Measurements from ENCODE around the gene PRR7.

Gene PRR7

GRCh38 chr5:177491983-177492746 is 45.6 kb downstream of the PRR7 start:
- Mint-ChIP-seq H3K4me3 (no peak overlapping the region), H3K36me3 (ENCODE audit: low read depth) (peaks cover 21% of the 10 kb centered on the region), H3K4me1 (ENCODE audit: low read depth) (peaks cover 19% of the 10 kb centered on the region), H3K27ac (peak overlapping the region; percentile 16), H3K9me3 (no peaks in the 10 kb centered on the region), H3K27me3 (ENCODE audit: low read depth) (no peaks in the 10 kb centered on the region)
- no peak for DNase-seq (ENCODE audit: low spot score)

GRCh38 chr5:177492841-177493240 is 46.2 kb downstream of the PRR7 start:
- peak overlapping the region; percentile 16 for H3K27ac Mint-ChIP-seq
- no peak for DNase-seq (ENCODE audit: low spot score)
- no peaks in the 10 kb centered on the region for H3K27me3 Mint-ChIP-seq (ENCODE audit: low read depth)
- H3K9me3 Mint-ChIP-seq, result no peaks in the 10 kb centered on the region
- peaks cover 18% of the 10 kb centered on the region for H3K36me3 Mint-ChIP-seq (ENCODE audit: low read depth)
- H3K4me3 Mint-ChIP-seq, result no peak overlapping the region
- peaks cover 20% of the 10 kb centered on the region for H3K4me1 Mint-ChIP-seq (ENCODE audit: low read depth)

- H3K4me1 Mint-ChIP-seq (ENCODE audit: low read depth), result peaks cover 28% of the 10 kb centered on the region
- H3K4me3 Mint-ChIP-seq, result no peak overlapping the region
- DNase-seq (ENCODE audit: low spot score), result no peak
- peak overlapping the region; percentile 77 for H3K27ac Mint-ChIP-seq
- peaks cover 8% of the 10 kb centered on the region for H3K27me3 Mint-ChIP-seq (ENCODE audit: low read depth)
- no peaks in the 10 kb centered on the region for H3K9me3 Mint-ChIP-seq
- peaks cover 18% of the 10 kb centered on the region for H3K36me3 Mint-ChIP-seq (ENCODE audit: low read depth)
Observed at GRCh38 chr5:177493795-177494345, 47.3 kb downstream of the PRR7 start.

GRCh38 chr5:177494346-177495195 is 48.0 kb downstream of the PRR7 start:
- Mint-ChIP-seq H3K36me3 (ENCODE audit: low read depth) (peaks cover 18% of the 10 kb centered on the region), H3K9me3 (no peaks in the 10 kb centered on the region), H3K27ac (peak overlapping the region; percentile 77), H3K4me1 (ENCODE audit: low read depth) (peaks cover 28% of the 10 kb centered on the region), H3K4me3 (peak overlapping the region; percentile 26), H3K27me3 (ENCODE audit: low read depth) (peaks cover 10% of the 10 kb centered on the region)
- DNase-seq (ENCODE audit: low spot score), result peak; percentile 35

- Mint-ChIP-seq H3K36me3 (ENCODE audit: low read depth) (peaks cover 12% of the 10 kb centered on the region), H3K9me3 (no peaks in the 10 kb centered on the region), H3K27ac (no peak overlapping the region), H3K4me1 (ENCODE audit: low read depth) (peaks cover 28% of the 10 kb centered on the region), H3K27me3 (ENCODE audit: low read depth) (peaks cover 15% of the 10 kb centered on the region), H3K4me3 (peak overlapping the region; percentile 82)
- no peak for DNase-seq (ENCODE audit: low spot score)
Observed at GRCh38 chr5:177495243-177496060, 48.8 kb downstream of the PRR7 start.

GRCh38 chr5:177496070-177496726 is 49.6 kb downstream of the PRR7 start:
- H3K4me1 Mint-ChIP-seq (ENCODE audit: low read depth), result peaks cover 31% of the 10 kb centered on the region

GRCh38 chr5:177496727-177497291 is 50.2 kb downstream of the PRR7 start:
- Mint-ChIP-seq H3K4me1 (ENCODE audit: low read depth) (peaks cover 31% of the 10 kb centered on the region), H3K36me3 (ENCODE audit: low read depth) (peaks cover 5% of the 10 kb centered on the region), H3K9me3 (no peaks in the 10 kb centered on the region), H3K4me3 (peak overlapping the region; percentile 82), H3K27me3 (ENCODE audit: low read depth) (peaks cover 17% of the 10 kb centered on the region), H3K27ac (peak overlapping the region; percentile 63)
- DNase-seq (ENCODE audit: low spot score), result no peak

More at GRCh38 chr5:177496070-177496726, 49.6 kb downstream of the PRR7 start:
- DNase-seq (ENCODE audit: low spot score), result no peak
- H3K9me3 Mint-ChIP-seq, result no peaks in the 10 kb centered on the region
- peak overlapping the region; percentile 82 for H3K4me3 Mint-ChIP-seq
- peaks cover 17% of the 10 kb centered on the region for H3K27me3 Mint-ChIP-seq (ENCODE audit: low read depth)
- peak overlapping the region; percentile 63 for H3K27ac Mint-ChIP-seq
- peaks cover 6% of the 10 kb centered on the region for H3K36me3 Mint-ChIP-seq (ENCODE audit: low read depth)

GRCh38 chr5:177497292-177498012 is 50.8 kb downstream of the PRR7 start, which contains the start of gene PDLIM7:
PDLIM7 (minus strand) TSS chr5:177497604; CDS start chr5:177496512, 1,092 bp downstream.
- DNase-seq (ENCODE audit: low spot score), result peak; percentile 93
- peaks cover 31% of the 10 kb centered on the region for H3K4me1 Mint-ChIP-seq (ENCODE audit: low read depth)
- peaks cover 4% of the 10 kb centered on the region for H3K36me3 Mint-ChIP-seq (ENCODE audit: low read depth)
- peaks cover 17% of the 10 kb centered on the region for H3K27me3 Mint-ChIP-seq (ENCODE audit: low read depth)
- peak within 1 kb of the TSS; percentile 76 for H3K27ac Mint-ChIP-seq
- peak within 1 kb of the TSS; percentile 87 for H3K4me3 Mint-ChIP-seq
- H3K9me3 Mint-ChIP-seq, result no peaks in the 10 kb centered on the region

- Mint-ChIP-seq H3K4me1 (ENCODE audit: low read depth) (peaks cover 29% of the 10 kb centered on the region), H3K27ac (peak overlapping the region; percentile 76)
Observed at GRCh38 chr5:177498013-177498787, 51.6 kb downstream of the PRR7 start.

GRCh38 chr5:177499842-177500241 is 53.2 kb downstream of the PRR7 start:
- Mint-ChIP-seq H3K27ac (no peak overlapping the region), H3K27me3 (ENCODE audit: low read depth) (peaks cover 17% of the 10 kb centered on the region), H3K9me3 (no peaks in the 10 kb centered on the region), H3K4me3 (peak overlapping the region; percentile 7), H3K36me3 (ENCODE audit: low read depth) (no peaks in the 10 kb centered on the region), H3K4me1 (ENCODE audit: low read depth) (peaks cover 22% of the 10 kb centered on the region)
- no peak for DNase-seq (ENCODE audit: low spot score)

More at GRCh38 chr5:177498013-177498787, 51.6 kb downstream of the PRR7 start:
- Mint-ChIP-seq H3K9me3 (no peaks in the 10 kb centered on the region), H3K27me3 (ENCODE audit: low read depth) (peaks cover 17% of the 10 kb centered on the region), H3K4me3 (peak overlapping the region; percentile 87), H3K36me3 (ENCODE audit: low read depth) (no peaks in the 10 kb centered on the region)
- DNase-seq (ENCODE audit: low spot score), result no peak

GRCh38 chr5:177500685-177501522 is 54.3 kb downstream of the PRR7 start:
- H3K27me3 Mint-ChIP-seq (ENCODE audit: low read depth), result peaks cover 17% of the 10 kb centered on the region
- H3K9me3 Mint-ChIP-seq, result no peaks in the 10 kb centered on the region
- H3K4me1 Mint-ChIP-seq (ENCODE audit: low read depth), result peaks cover 16% of the 10 kb centered on the region
- peak; percentile 73 for DNase-seq (ENCODE audit: low spot score)
- no peak overlapping the region for H3K27ac Mint-ChIP-seq
- no peaks in the 10 kb centered on the region for H3K36me3 Mint-ChIP-seq (ENCODE audit: low read depth)
- H3K4me3 Mint-ChIP-seq, result no peak overlapping the region

Data from T-helper 2 cell treated with Interferon-gamma antibody and Interleukin-4, amounts not matched to agents 5 μg/mL and 100 μg/mL, for 36 hours (primary cell).